ENCODE results near the gene PCF11. TPM values are rescaled to one million over a fixed set of nuclear protein-coding genes. Genes with fewer than 3 reads are reported as not detected.
"Not testable (repeated sequence)": the region's sequence is repeated elsewhere in the genome, so short reads cannot be mapped to it uniquely, and the experiment has no call there.

Gene PCF11
- total RNA-seq, 1 donor from 2014 or later = 72.7 TPM

GRCh38 chr11:83132191-83132590 is 24.7 kb upstream of the PCF11 start:
- H3K9ac ChIP-seq = no peak overlapping the region
- no peaks in the 10 kb centered on the region for H3K36me3 ChIP-seq
- TF ChIP-seq EZH2 (IDR thresholded peaks at IDR 0.05) (no peak), EZH2phosphoT487 (IDR thresholded peaks at IDR 0.05) (no peak), CTCF (IDR thresholded peaks at IDR 0.05) (no peak)
- no peaks in the 10 kb centered on the region for H3K36me3 Mint-ChIP-seq
- no peak overlapping the region for H3K27ac ChIP-seq
- H3K4me1 ChIP-seq = no peaks in the 10 kb centered on the region
- no peaks in the 10 kb centered on the region for H3K4me1 Mint-ChIP-seq
- no peak overlapping the region for H3K27ac Mint-ChIP-seq
- H3K27me3 Mint-ChIP-seq (ENCODE audit: insufficient read depth, low read depth) = no peaks in the 10 kb centered on the region
- no peaks in the 10 kb centered on the region for H3F3A ChIP-seq (ENCODE audit: low read depth)
- no peaks in the 10 kb centered on the region for H3K9me3 ChIP-seq (ENCODE audit: low read depth)
- H3K9me3 Mint-ChIP-seq = peaks cover 8% of the 10 kb centered on the region
- no peak overlapping the region for H3K4me2 ChIP-seq
- no peak overlapping the region for H3K4me3 Mint-ChIP-seq
- H3K27me3 ChIP-seq = no peaks in the 10 kb centered on the region
- no peak for DNase-seq (ENCODE audit: low spot score)
- no peak overlapping the region for H3K4me3 ChIP-seq
- no peaks in the 10 kb centered on the region for H3K79me2 ChIP-seq (ENCODE audit: low read depth)
- no peaks in the 10 kb centered on the region for H4K20me1 ChIP-seq (ENCODE audit: low read depth)
- no peak overlapping the region for H2AFZ ChIP-seq (replicated peaks)

GRCh38 chr11:83133266-83133665 is 23.7 kb upstream of the PCF11 start:
- not testable (repeated sequence) for H3K9me3 Mint-ChIP-seq; H3K27me3 Mint-ChIP-seq (ENCODE audit: insufficient read depth, low read depth)

GRCh38 chr11:83139310-83139709 is 17.6 kb upstream of the PCF11 start:
- H3K27ac Mint-ChIP-seq = no peak overlapping the region
- Histone ChIP-seq H3K27ac (no peak overlapping the region), H3K9me3 (ENCODE audit: low read depth) (no peaks in the 10 kb centered on the region), H3F3A (ENCODE audit: low read depth) (no peaks in the 10 kb centered on the region), H3K9ac (no peak overlapping the region), H3K4me3 (no peak overlapping the region), H3K36me3 (no peaks in the 10 kb centered on the region), H2AFZ (replicated peaks) (peak overlapping the region; percentile 17), H3K4me1 (no peaks in the 10 kb centered on the region), H3K4me2 (no peak overlapping the region), H4K20me1 (ENCODE audit: low read depth) (no peaks in the 10 kb centered on the region), H3K79me2 (ENCODE audit: low read depth) (no peaks in the 10 kb centered on the region), H3K27me3 (no peaks in the 10 kb centered on the region)
- no peaks in the 10 kb centered on the region for H3K9me3 Mint-ChIP-seq
- H3K4me3 Mint-ChIP-seq = no peak overlapping the region
- TF ChIP-seq EZH2 (IDR thresholded peaks at IDR 0.05) (no peak), EZH2phosphoT487 (IDR thresholded peaks at IDR 0.05) (no peak), CTCF (IDR thresholded peaks at IDR 0.05) (no peak)
- DNase-seq (ENCODE audit: low spot score) = no peak
- no peaks in the 10 kb centered on the region for H3K4me1 Mint-ChIP-seq
- H3K27me3 Mint-ChIP-seq (ENCODE audit: insufficient read depth, low read depth) = peaks cover 3% of the 10 kb centered on the region
- H3K36me3 Mint-ChIP-seq = no peaks in the 10 kb centered on the region

More at GRCh38 chr11:83133266-83133665, 23.7 kb upstream of the PCF11 start:
- not testable (repeated sequence) for DNase-seq (ENCODE audit: low spot score); H3K4me1 ChIP-seq; H3K4me3 ChIP-seq; H4K20me1 ChIP-seq (ENCODE audit: low read depth); H3F3A ChIP-seq (ENCODE audit: low read depth); H3K9ac ChIP-seq; H3K27me3 ChIP-seq; H3K36me3 ChIP-seq; H3K36me3 Mint-ChIP-seq; H3K4me2 ChIP-seq; H3K27ac ChIP-seq; H3K4me1 Mint-ChIP-seq; H2AFZ ChIP-seq (replicated peaks); H3K79me2 ChIP-seq (ENCODE audit: low read depth); H3K9me3 ChIP-seq (ENCODE audit: low read depth); H3K4me3 Mint-ChIP-seq; H3K27ac Mint-ChIP-seq

GRCh38 chr11:83140691-83141455 is 16.1 kb upstream of the PCF11 start:
- DNase-seq (ENCODE audit: low spot score) = no peak
- H3K36me3 ChIP-seq = no peaks in the 10 kb centered on the region
- no peaks in the 10 kb centered on the region for H3K9me3 Mint-ChIP-seq
- no peak overlapping the region for H3K9ac ChIP-seq
- no peak for TF ChIP-seq CTCF (IDR thresholded peaks at IDR 0.05)
- no peak for TF ChIP-seq EZH2phosphoT487 (IDR thresholded peaks at IDR 0.05)
- no peak for TF ChIP-seq EZH2 (IDR thresholded peaks at IDR 0.05)
- no peak overlapping the region for H2AFZ ChIP-seq (replicated peaks)
- H3K4me2 ChIP-seq = no peak overlapping the region
- H3K79me2 ChIP-seq (ENCODE audit: low read depth) = no peaks in the 10 kb centered on the region
- no peaks in the 10 kb centered on the region for H3K36me3 Mint-ChIP-seq
- H3K27ac Mint-ChIP-seq = no peak overlapping the region
- no peak overlapping the region for H3K27ac ChIP-seq
- no peaks in the 10 kb centered on the region for H3K4me1 ChIP-seq
- H3K27me3 ChIP-seq = no peaks in the 10 kb centered on the region
- no peaks in the 10 kb centered on the region for H3K9me3 ChIP-seq (ENCODE audit: low read depth)
- no peak overlapping the region for H3K4me3 Mint-ChIP-seq
- H3K4me3 ChIP-seq = no peak overlapping the region
- no peaks in the 10 kb centered on the region for H3K4me1 Mint-ChIP-seq
- no peaks in the 10 kb centered on the region for H4K20me1 ChIP-seq (ENCODE audit: low read depth)
- no peaks in the 10 kb centered on the region for H3F3A ChIP-seq (ENCODE audit: low read depth)
- H3K27me3 Mint-ChIP-seq (ENCODE audit: insufficient read depth, low read depth) = peaks cover 3% of the 10 kb centered on the region
